Measurements from ENCODE around the gene LIN7B.
"Not testable (repeated sequence)": the region's sequence is repeated elsewhere in the genome, so short reads cannot be mapped to it uniquely, and the experiment has no call there.

The LIN7B gene

GRCh38 chr19:49126575-49126974, 12.4 kb downstream of the LIN7B start:
- H3K27me3 Mint-ChIP-seq: no peaks in the 10 kb centered on the region
- ATAC-seq (no peak), DNase-seq (no peak)
- H3K9me3 Mint-ChIP-seq: no peaks in the 10 kb centered on the region
- no peak overlapping the region for H3K27ac Mint-ChIP-seq
- H3K4me3 Mint-ChIP-seq: no peak overlapping the region
- peaks cover 23% of the 10 kb centered on the region for H3K4me1 Mint-ChIP-seq

DNA sequence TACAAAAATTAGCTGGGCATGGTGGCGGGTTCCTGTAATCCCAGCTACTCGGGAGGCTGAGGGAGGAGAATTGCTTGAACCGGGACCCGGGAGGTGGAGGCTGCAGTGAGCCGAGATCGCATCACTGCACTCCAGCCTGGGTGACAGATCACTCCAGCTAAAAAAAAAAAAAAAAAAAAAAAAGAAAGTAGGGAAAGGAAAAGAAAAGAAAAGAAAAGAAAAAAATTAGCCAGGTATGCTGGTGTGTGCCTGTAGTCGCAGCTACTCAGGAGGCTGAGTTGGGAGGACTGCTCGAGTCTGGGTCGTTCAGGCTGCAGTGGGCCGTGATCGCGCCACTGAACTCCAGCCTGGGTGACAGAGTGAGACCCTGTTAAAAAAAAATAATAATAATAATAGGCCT, 13.1 kb downstream of the LIN7B start:
- not testable (repeated sequence) for H3K9me3 Mint-ChIP-seq, H3K27ac Mint-ChIP-seq, DNase-seq, H3K27me3 Mint-ChIP-seq, ATAC-seq
- Mint-ChIP-seq H3K4me3 (peak overlapping the region; percentile 44 to 57), H3K4me1 (peaks cover 23% of the 10 kb centered on the region)

DNA sequence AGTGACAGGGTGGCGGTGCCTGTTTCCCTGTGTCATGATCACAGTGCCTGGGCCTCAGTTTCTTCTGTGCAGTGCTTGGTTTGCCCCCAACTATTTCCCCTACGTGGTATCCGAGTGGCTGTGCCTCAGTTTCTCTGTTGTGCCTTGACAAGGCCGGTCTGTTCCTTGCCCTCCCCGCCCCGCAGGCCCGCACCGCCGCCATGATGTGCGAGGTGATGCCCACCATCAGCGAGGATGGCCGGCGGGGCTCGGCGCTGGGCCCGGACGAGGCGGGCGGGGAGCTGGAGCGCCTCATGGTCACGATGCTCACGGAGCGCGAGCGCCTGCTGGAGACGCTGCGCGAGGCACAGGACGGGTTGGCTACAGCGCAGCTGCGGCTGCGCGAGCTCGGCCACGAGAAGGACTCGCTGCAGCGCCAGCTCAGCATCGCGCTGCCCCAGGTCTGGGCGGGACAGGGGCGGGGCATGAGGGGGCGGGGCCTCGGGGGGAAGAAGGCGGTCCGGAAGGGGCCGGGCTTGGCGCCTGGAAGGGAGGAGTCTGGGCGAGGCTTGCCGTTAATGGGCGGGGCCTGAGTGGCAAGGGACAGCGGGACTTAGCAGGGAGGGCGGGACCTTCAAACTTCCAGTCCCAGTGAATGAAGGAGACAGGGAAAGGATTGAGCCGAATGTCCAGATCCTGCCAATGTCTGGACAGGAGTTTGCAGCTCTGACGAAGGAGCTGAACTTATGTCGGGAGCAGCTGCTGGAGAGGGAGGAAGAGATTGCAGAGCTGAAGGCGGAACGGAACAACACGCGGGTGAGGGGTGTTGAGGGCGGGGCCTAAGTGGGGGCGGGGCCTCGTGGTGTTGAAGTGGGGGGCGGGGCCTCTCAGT, 13.7 kb downstream of the LIN7B start:
- Mint-ChIP-seq H3K4me1 (peaks cover 27% of the 10 kb centered on the region), H3K27me3 (no peaks in the 10 kb centered on the region), H3K27ac (peak overlapping the region; percentile 77 to 94), H3K4me3 (peak overlapping the region; percentile 86 to 89), H3K9me3 (no peaks in the 10 kb centered on the region)
- ATAC-seq (peak; percentile 96), DNase-seq (peak; percentile 97)

GRCh38 chr19:49128545-49129237, 14.5 kb downstream of the LIN7B start:
- H3K9me3 Mint-ChIP-seq: no peaks in the 10 kb centered on the region
- peaks cover 4% of the 10 kb centered on the region for H3K27me3 Mint-ChIP-seq
- H3K4me3 Mint-ChIP-seq: peak overlapping the region; percentile 86 to 89
- peak overlapping the region in 1 of 2 donors; percentile 0 for H3K27ac Mint-ChIP-seq
- DNase-seq (no peak), ATAC-seq (no peak)
- H3K4me1 Mint-ChIP-seq: peaks cover 35% of the 10 kb centered on the region

DNA sequence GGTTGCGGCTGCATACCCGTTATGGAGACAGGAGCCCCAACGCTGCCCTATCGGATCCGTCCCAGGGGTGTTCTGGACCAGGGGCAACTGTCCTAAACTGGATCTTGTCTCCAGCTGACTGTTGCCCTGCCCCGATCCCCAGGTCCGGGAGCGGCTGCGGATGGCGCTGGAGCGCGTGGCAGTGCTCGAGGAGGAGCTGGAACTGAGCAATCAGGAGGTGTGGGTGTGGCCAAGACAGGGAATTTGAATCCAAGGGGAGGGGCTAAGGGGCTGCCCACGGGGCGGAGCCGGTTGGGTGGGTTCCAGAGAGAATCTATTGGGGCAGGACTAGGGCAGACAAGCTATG, 15.0 kb downstream of the LIN7B start:
- no peaks in the 10 kb centered on the region for H3K9me3 Mint-ChIP-seq
- ATAC-seq (no peak), DNase-seq (no peak)
- peak overlapping the region in 1 of 2 donors; percentile 86 for H3K4me3 Mint-ChIP-seq
- no peak overlapping the region for H3K27ac Mint-ChIP-seq
- peaks cover 10% of the 10 kb centered on the region for H3K27me3 Mint-ChIP-seq
- H3K4me1 Mint-ChIP-seq: peaks cover 40% of the 10 kb centered on the region

DNA sequence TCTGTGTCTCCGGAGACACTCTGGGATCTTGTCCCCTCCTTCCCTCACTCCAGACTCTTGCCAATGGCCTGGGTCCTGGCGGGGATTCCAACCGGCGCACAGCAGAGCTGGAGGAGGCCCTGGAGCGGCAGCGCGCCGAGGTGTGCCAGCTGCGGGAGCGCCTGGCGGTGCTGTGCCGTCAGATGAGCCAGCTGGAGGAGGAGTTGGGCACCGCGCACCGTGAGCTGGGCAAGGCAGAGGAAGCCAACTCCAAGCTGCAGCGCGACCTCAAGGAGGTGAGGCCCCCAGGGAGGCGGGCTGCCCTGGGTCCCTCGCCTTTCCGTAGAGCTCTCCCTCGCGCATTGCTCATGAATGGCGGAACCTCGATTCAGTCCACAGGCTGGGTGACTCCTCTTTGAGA, 16.2 kb downstream of the LIN7B start:
- no peaks in the 10 kb centered on the region for H3K9me3 Mint-ChIP-seq
- H3K4me1 Mint-ChIP-seq: peaks cover 50% of the 10 kb centered on the region
- DNase-seq: no peak
- no peak overlapping the region for H3K27ac Mint-ChIP-seq
- ATAC-seq: no peak
- no peak overlapping the region for H3K4me3 Mint-ChIP-seq
- H3K27me3 Mint-ChIP-seq: peaks cover 17% of the 10 kb centered on the region

GRCh38 chr19:49132974-49133609, 18.9 kb downstream of the LIN7B start:
- Mint-ChIP-seq H3K9me3 (no peaks in the 10 kb centered on the region), H3K27ac (no peak overlapping the region), H3K27me3 (peaks cover 17% of the 10 kb centered on the region), H3K4me1 (peaks cover 50% of the 10 kb centered on the region), H3K4me3 (peak overlapping the region; percentile 51 to 83)
- ATAC-seq (peak; percentile 27), DNase-seq (no peak)

DNA sequence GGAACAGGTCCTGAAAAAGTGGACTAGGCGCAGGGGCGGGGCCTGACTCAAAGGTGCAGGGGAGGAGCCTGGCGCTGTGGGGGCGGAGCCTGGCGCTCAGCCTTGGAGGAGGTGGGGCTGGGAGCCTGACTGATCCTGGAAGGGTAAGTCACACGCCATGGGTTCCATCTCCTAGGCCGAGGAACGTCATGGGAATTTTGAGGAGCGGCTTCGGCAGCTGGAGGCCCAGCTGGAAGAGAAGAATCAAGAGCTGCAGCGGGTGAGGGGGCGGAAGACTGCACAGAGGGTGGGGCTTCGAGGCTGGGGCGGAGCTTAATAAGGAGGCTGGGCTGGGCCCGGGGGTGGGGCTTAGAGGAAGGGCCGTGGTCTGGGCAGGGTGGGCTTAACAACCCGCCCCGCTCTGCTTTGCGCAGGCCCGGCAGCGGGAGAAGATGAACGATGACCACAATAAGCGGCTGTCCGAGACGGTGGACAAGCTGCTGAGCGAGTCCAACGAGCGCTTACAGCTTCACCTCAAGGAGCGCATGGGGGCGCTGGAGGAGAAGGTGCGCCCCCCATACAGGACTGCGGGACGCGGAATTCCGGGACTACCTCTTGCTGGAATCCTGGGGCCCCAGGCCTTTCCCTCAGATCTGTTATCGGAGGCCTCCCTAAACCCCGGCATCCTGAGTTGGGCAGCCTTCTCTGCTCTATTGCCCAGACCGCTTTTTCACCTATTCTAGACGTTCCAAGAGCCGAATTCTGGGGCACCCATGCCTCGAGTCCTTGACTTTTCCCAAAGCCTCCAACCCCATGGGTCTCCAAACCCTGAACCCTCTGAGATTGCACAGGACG, 19.7 kb downstream of the LIN7B start:
- peak overlapping the region in 1 of 2 donors; percentile 70 for H3K27ac Mint-ChIP-seq
- peak overlapping the region; percentile 51 to 83 for H3K4me3 Mint-ChIP-seq
- peaks cover 17% of the 10 kb centered on the region for H3K27me3 Mint-ChIP-seq
- H3K4me1 Mint-ChIP-seq: peaks cover 43% of the 10 kb centered on the region
- H3K9me3 Mint-ChIP-seq: no peaks in the 10 kb centered on the region
- DNase-seq (peak; percentile 53 to 55), ATAC-seq (peak; percentile 70)

DNA sequence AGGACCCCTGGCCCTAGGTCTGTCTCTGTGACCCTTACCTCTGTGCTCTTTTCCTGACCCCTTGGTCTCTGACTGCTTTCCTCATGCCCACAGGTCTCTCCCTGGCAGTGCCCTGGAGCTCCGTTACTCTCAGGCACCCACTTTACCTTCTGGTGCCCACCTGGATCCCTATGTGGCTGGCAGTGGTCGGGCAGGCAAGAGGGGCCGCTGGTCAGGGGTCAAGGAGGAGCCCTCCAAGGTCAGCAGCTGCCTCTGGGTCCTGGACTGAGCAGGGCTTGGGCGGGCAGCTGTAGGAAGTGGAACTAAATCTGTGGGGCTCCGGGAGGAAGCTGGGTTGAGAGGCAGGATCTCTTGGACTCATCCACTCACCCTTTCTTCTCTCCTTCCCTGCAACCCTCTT, 21.5 kb downstream of the LIN7B start:
- DNase-seq: no peak
- Mint-ChIP-seq H3K27me3 (peaks cover 17% of the 10 kb centered on the region), H3K4me1 (peaks cover 34% of the 10 kb centered on the region), H3K27ac (no peak overlapping the region), H3K4me3 (no peak overlapping the region), H3K9me3 (no peaks in the 10 kb centered on the region)
- ATAC-seq: no peak

- Mint-ChIP-seq H3K9me3 (no peaks in the 10 kb centered on the region), H3K4me3 (no peak overlapping the region), H3K4me1 (peaks cover 34% of the 10 kb centered on the region), H3K27me3 (peaks cover 17% of the 10 kb centered on the region), H3K27ac (no peak overlapping the region)
- ATAC-seq (no peak), DNase-seq (no peak)
Measured at GRCh38 chr19:49136771-49137171, 22.6 kb downstream of the LIN7B start.

DNA sequence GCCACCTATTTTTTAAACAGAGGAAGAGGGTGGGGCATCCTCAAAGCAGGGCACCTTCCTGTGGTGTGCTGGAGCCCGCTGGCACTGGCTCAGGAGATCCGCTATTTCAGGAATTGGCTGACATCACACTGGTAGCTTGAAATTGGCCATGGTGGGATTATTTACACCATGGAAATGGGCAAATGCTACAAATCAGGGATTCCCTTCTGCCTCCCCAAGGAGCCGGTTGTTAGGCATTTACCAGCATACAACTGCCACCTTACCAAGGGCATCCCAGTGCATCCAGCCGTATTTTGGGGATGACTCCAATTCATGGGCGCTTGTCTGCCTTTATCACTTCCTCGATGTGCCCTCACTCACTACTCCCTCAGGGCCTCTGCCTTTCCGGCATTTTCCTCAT, 26.8 kb downstream of the LIN7B start:
- ATAC-seq (no peak), DNase-seq (no peak)
- H3K4me1 Mint-ChIP-seq: peaks cover 26% of the 10 kb centered on the region
- no peak overlapping the region for H3K27ac Mint-ChIP-seq
- H3K27me3 Mint-ChIP-seq: peaks cover 24% of the 10 kb centered on the region
- H3K9me3 Mint-ChIP-seq: no peaks in the 10 kb centered on the region
- no peak overlapping the region for H3K4me3 Mint-ChIP-seq

DNA sequence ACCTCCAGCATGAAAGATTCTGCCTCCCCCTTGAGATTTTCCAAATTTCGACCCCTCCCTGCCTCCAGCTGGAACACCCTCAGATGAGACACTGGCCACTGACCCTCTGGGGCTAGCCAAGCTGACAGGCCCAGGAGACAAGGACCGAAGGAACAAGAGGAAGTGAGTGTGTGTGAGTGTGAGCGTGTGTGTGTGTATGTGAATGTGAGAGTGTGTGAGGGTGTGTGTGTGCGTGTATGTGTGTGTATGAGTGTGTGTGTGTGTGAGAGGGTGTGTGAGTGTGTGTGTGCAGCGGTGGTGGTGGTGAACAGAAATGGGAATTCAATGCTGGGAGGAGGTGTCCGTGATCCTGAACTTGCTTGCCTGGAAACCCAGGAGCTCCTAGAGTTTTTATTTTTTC, 27.2 kb downstream of the LIN7B start:
- Mint-ChIP-seq H3K4me1 (peaks cover 27% of the 10 kb centered on the region), H3K4me3 (no peak overlapping the region), H3K9me3 (no peaks in the 10 kb centered on the region), H3K27ac (no peak overlapping the region), H3K27me3 (peaks cover 28% of the 10 kb centered on the region)
- ATAC-seq: no peak
- DNase-seq: no peak

- peak; percentile 94 for ATAC-seq
- Mint-ChIP-seq H3K4me1 (peaks cover 29% of the 10 kb centered on the region), H3K27ac (peak overlapping the region in 1 of 2 donors; percentile 70), H3K9me3 (no peaks in the 10 kb centered on the region), H3K27me3 (peaks cover 44% of the 10 kb centered on the region), H3K4me3 (peak overlapping the region; percentile 89)
- peak; percentile 72 to 83 for DNase-seq
Measured at GRCh38 chr19:49142866-49143335, 28.7 kb downstream of the LIN7B start.

- no peak overlapping the region for H3K27ac Mint-ChIP-seq
- no peaks in the 10 kb centered on the region for H3K9me3 Mint-ChIP-seq
- ATAC-seq: peak; percentile 70
- peaks cover 54% of the 10 kb centered on the region for H3K4me1 Mint-ChIP-seq
- H3K4me3 Mint-ChIP-seq: peak overlapping the region; percentile 47 to 77
- peak; percentile 81 for DNase-seq
- peaks cover 73% of the 10 kb centered on the region for H3K27me3 Mint-ChIP-seq
Measured at GRCh38 chr19:49145573-49146407, 31.6 kb downstream of the LIN7B start.
